ENCODE results near the gene NBL1.

GRCh38 chr1:19633106-19633505, 11.0 kb upstream of the NBL1 start:
- TF ChIP-seq, protein P1, sequence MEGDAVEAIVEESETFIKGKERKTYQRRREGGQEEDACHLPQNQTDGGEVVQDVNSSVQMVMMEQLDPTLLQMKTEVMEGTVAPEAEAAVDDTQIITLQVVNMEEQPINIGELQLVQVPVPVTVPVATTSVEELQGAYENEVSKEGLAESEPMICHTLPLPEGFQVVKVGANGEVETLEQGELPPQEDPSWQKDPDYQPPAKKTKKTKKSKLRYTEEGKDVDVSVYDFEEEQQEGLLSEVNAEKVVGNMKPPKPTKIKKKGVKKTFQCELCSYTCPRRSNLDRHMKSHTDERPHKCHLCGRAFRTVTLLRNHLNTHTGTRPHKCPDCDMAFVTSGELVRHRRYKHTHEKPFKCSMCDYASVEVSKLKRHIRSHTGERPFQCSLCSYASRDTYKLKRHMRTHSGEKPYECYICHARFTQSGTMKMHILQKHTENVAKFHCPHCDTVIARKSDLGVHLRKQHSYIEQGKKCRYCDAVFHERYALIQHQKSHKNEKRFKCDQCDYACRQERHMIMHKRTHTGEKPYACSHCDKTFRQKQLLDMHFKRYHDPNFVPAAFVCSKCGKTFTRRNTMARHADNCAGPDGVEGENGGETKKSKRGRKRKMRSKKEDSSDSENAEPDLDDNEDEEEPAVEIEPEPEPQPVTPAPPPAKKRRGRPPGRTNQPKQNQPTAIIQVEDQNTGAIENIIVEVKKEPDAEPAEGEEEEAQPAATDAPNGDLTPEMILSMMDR (conservative IDR thresholded peaks at IDR 0.05) = no peak
- TF ChIP-seq EZH2 (IDR thresholded peaks at IDR 0.05; ENCODE audit: low read depth) = no peak

Data from PC-9 (cell line).